Keratinocyte (primary cell): ENCODE measurements around the gene CDK14. TPM values are rescaled to one million over a fixed set of nuclear protein-coding genes. Genes with fewer than 3 reads are reported as not detected.

Experiments used
- DNase-seq: peaks from one replicate; pipeline ENCODE4 v3.0.0-alpha.2; 2011; ENCODE audit warnings: low read depth, missing footprints, low spot score
- FAIRE-seq: peaks from 2 replicates; lab custom pipeline; 2011; peaks lifted over from hg19 to GRCh38; lab: Jason Lieb, UNC
- H2AFZ ChIP-seq: 2 replicates; pipeline ENCODE4 v1.6.0; 2012; ENCODE audit warnings: low read length, control low read depth, inconsistent platforms; ENCODE audit not compliant: control insufficient read depth
- H3K27ac ChIP-seq: 2 replicates; pipeline ENCODE4 v1.5.1; 2011; ENCODE audit warnings: low read length; ENCODE audit not compliant: control insufficient read depth, insufficient read depth
- H3K27me3 ChIP-seq: 3 replicates; pipeline ENCODE4 v1.6.0; 2011; ENCODE audit warnings: low read length; ENCODE audit not compliant: control insufficient read depth, insufficient read depth; ENCODE audit errors: extremely low read depth
- H3K36me3 ChIP-seq, 2 experiments: 2 replicates in 1 of 2; 3 replicates in 1 of 2; pipeline ENCODE4 v1.5.1; 2011; ENCODE audit warnings: low read length in 2 of 2, mild to moderate bottlenecking in 1 of 2; ENCODE audit not compliant: control insufficient read depth in 2 of 2, insufficient read depth in 2 of 2; ENCODE audit errors: extremely low read depth in 1 of 2
- H3K4me1 ChIP-seq: 3 replicates; pipeline ENCODE4 v1.5.1; 2011; ENCODE audit warnings: low read length; ENCODE audit not compliant: control insufficient read depth, insufficient read depth; ENCODE audit errors: extremely low read depth
- H3K4me2 ChIP-seq: 3 replicates; pipeline ENCODE4 v1.6.0; 2011; ENCODE audit warnings: low read depth, low read length; ENCODE audit not compliant: control insufficient read depth, insufficient read depth; ENCODE audit errors: extremely low read depth
- H3K4me3 ChIP-seq, 3 experiments: fragments of 200-600 bp in 1 of 3; sonication (generic) in 1 of 3; 2 replicates in 2 of 3; 3 replicates in 1 of 3; pipeline ENCODE4 v1.5.1; 2011 to 2016; ENCODE audit warnings: low read length in 3 of 3, mild to moderate bottlenecking in 3 of 3, control low read depth in 2 of 3, inconsistent platforms in 1 of 3, low read depth in 1 of 3, mixed read lengths in 1 of 3, mixed run types in 1 of 3, moderate library complexity in 1 of 3; ENCODE audit not compliant: control insufficient read depth in 2 of 3, insufficient read depth in 2 of 3; ENCODE audit errors: extremely low read depth in 1 of 3
- H3K79me2 ChIP-seq: 2 replicates; pipeline ENCODE4 v1.6.0; 2012; ENCODE audit warnings: low read length; ENCODE audit not compliant: control insufficient read depth, insufficient read depth
- H3K9ac ChIP-seq: 3 replicates; pipeline ENCODE4 v1.6.0; 2011; ENCODE audit warnings: low read length; ENCODE audit not compliant: control insufficient read depth, insufficient read depth; ENCODE audit errors: extremely low read depth
- H3K9me1 ChIP-seq: 3 replicates; pipeline ENCODE4 v1.6.0; 2011; ENCODE audit warnings: low read length; ENCODE audit not compliant: control insufficient read depth, insufficient read depth; ENCODE audit errors: extremely low read depth
- H3K9me3 ChIP-seq: 2 replicates; pipeline ENCODE4 v1.5.1; 2012; ENCODE audit warnings: low read depth, low read length; ENCODE audit not compliant: control insufficient read depth
- H4K20me1 ChIP-seq: 3 replicates; pipeline ENCODE4 v1.6.0; 2011; ENCODE audit warnings: low read length; ENCODE audit not compliant: control insufficient read depth, insufficient read depth; ENCODE audit errors: extremely low read depth
- EZH2 ChIP-seq: IDR thresholded peaks from one replicate; pipeline ENCODE4 v1.6.1; 2012; ENCODE audit warnings: inconsistent platforms, mild to moderate bottlenecking, low read length, moderate library complexity
- dilution Hi-C: fragments of 300-500 bp; cut with MboI; formaldehyde crosslinking; loops from one replicate; pipeline ENCODE4 v1.7.0; 2020; ENCODE audit warnings: low sequenced_read_pairs; ENCODE audit not compliant: extremely low pct_ligation_motif_present
- polyA plus RNA-seq, 5 experiments: library from polyadenylated mRNA; depleted of rRNA in 3 of 5; stranded (reverse) in 3 of 5; stranded (forward) in 1 of 5; unstranded in 1 of 5; fragments of >200 nt; gene quantifications; 1 replicate in 1 of 5; 2 replicates in 3 of 5; 3 replicates in 1 of 5; pipeline versions ENCODE4 v1.2.1 to v1.2.3, GENCODE V29; 2011 to 2012; ENCODE audit warnings: missing spikeins in 2 of 5, low read depth in 1 of 5, low replicate concordance in 1 of 5
- TF ChIP-seq, protein P1 (sequence below), 3 experiments: IDR thresholded peaks in 1 of 3; conservative IDR thresholded peaks in 1 of 3; optimal IDR thresholded peaks in 1 of 3; 2 replicates in 2 of 3; 3 replicates in 1 of 3; pipeline versions ENCODE3 to v1.5.1; 2011; ENCODE audit warnings: low read length in 3 of 3, mild to moderate bottlenecking in 3 of 3, moderate library complexity in 2 of 3, control low read depth in 1 of 3, inconsistent platforms in 1 of 3; ENCODE audit not compliant: insufficient read depth in 2 of 3; ENCODE audit errors: extremely low read depth in 1 of 3

CDK14 gene
- polyA plus RNA-seq, 1 donor (not counting 4 experiments of a cell fraction or from before 2014, with no cell fraction given), result 4.0 TPM

DNA sequence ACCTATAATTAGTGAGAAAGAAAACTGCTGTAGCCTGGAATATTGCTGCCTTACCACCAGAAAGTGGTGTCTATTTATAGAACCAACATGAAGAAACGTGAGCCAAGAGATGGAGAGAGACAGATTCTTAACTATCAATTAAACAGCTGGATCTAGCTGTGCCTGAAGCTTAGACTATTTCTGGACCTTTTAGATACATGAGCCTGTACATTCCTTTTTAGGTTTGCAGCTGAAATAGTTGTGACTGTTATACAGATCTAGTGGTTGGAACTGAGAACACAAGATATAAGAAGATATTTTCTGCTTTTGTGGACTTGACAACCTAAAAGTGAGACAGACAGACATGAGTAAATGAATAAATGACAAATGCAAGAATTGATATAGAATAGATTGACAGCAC, 73.4 kb downstream of the CDK14 start:
- H3K9me3 ChIP-seq, result no peaks in the 10 kb centered on the region
- dilution Hi-C loops, result no loop called here
- FAIRE-seq (no peak), DNase-seq (no peak)
- H3K4me2 ChIP-seq, result no peak overlapping the region
- H3K27me3 ChIP-seq, result no peaks in the 10 kb centered on the region
- no peaks in the 10 kb centered on the region for H4K20me1 ChIP-seq
- H3K9me1 ChIP-seq, result no peaks in the 10 kb centered on the region
- no peaks in the 10 kb centered on the region for H3K79me2 ChIP-seq
- H2AFZ ChIP-seq, result no peak overlapping the region
- H3K36me3 ChIP-seq, result no peaks in the 10 kb centered on the region
- no peak overlapping the region for H3K9ac ChIP-seq
- no peaks in the 10 kb centered on the region for H3K4me1 ChIP-seq
- no peak overlapping the region for H3K27ac ChIP-seq
- TF ChIP-seq EZH2, result no peak
- no peak overlapping the region for H3K4me3 ChIP-seq

DNA sequence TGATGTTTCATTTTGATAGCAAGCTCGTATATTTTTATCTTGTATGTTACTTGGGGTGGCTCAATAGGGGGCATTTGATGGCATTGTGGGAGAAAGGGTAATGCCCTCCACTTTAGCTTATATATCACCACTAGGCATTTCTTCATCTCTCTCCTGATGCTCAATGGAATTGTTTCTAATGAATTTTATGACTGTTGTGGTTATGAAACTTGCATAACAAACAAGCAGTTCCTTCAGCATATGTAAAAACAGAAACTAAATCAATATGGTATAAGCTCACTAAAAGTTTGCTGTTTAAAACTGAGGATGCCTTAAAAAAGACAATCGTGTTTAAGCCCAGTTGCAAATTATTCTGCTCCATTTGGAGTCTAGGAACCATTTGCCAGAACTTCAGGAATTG, 75.5 kb downstream of the CDK14 start:
- no peaks in the 10 kb centered on the region for H3K4me1 ChIP-seq
- H3K4me2 ChIP-seq, result no peak overlapping the region
- FAIRE-seq (no peak), DNase-seq (no peak)
- H4K20me1 ChIP-seq, result no peaks in the 10 kb centered on the region
- dilution Hi-C loops, result no loop called here
- no peaks in the 10 kb centered on the region for H3K9me3 ChIP-seq
- H3K27ac ChIP-seq, result no peak overlapping the region
- no peak overlapping the region for H3K4me3 ChIP-seq
- no peak overlapping the region for H3K9ac ChIP-seq
- H3K9me1 ChIP-seq, result no peaks in the 10 kb centered on the region
- no peak overlapping the region for H2AFZ ChIP-seq
- no peaks in the 10 kb centered on the region for H3K79me2 ChIP-seq
- H3K36me3 ChIP-seq, result no peaks in the 10 kb centered on the region
- no peaks in the 10 kb centered on the region for H3K27me3 ChIP-seq
- TF ChIP-seq EZH2, result no peak
- TF ChIP-seq, protein P1, sequence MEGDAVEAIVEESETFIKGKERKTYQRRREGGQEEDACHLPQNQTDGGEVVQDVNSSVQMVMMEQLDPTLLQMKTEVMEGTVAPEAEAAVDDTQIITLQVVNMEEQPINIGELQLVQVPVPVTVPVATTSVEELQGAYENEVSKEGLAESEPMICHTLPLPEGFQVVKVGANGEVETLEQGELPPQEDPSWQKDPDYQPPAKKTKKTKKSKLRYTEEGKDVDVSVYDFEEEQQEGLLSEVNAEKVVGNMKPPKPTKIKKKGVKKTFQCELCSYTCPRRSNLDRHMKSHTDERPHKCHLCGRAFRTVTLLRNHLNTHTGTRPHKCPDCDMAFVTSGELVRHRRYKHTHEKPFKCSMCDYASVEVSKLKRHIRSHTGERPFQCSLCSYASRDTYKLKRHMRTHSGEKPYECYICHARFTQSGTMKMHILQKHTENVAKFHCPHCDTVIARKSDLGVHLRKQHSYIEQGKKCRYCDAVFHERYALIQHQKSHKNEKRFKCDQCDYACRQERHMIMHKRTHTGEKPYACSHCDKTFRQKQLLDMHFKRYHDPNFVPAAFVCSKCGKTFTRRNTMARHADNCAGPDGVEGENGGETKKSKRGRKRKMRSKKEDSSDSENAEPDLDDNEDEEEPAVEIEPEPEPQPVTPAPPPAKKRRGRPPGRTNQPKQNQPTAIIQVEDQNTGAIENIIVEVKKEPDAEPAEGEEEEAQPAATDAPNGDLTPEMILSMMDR (optimal IDR thresholded peaks at IDR 0.05 in 1 of 3, IDR thresholded peaks at IDR 0.05 in 1 of 3, conservative IDR thresholded peaks at IDR 0.05 in 1 of 3; ENCODE audit: extremely low read depth in 1 of 3, insufficient read depth in 2 of 3, low read length in 3 of 3), result no peak

DNA sequence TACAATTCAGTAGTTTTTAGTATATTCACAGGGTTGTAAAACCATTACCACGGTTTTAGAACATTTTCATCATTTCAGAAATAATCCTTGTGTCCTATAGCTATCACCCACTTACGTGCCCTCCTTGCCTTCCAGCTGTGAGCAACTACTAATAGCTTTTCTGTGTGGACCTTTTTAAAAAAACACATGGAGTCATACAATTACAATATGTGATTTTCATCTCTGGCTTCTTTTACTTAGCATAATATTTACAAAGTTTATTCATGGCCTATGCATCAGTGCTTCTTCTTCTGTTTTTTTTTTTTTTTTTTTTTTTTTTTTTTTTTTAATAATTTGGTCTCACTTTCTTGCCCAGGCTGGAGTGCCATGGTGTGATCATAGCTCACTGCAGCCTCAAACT, 76.1 kb downstream of the CDK14 start:
- DNase-seq (no peak), FAIRE-seq (no peak)
- H3K4me2 ChIP-seq, result no peak overlapping the region
- no peaks in the 10 kb centered on the region for H3K9me1 ChIP-seq
- no peaks in the 10 kb centered on the region for H3K27me3 ChIP-seq
- no peaks in the 10 kb centered on the region for H3K4me1 ChIP-seq
- H3K9ac ChIP-seq, result no peak overlapping the region
- H4K20me1 ChIP-seq, result no peaks in the 10 kb centered on the region
- dilution Hi-C loops, result no loop called here
- no peaks in the 10 kb centered on the region for H3K9me3 ChIP-seq
- no peak overlapping the region for H3K4me3 ChIP-seq
- H3K79me2 ChIP-seq, result no peaks in the 10 kb centered on the region
- TF ChIP-seq, protein P1 (optimal IDR thresholded peaks at IDR 0.05 in 1 of 3, IDR thresholded peaks at IDR 0.05 in 1 of 3, conservative IDR thresholded peaks at IDR 0.05 in 1 of 3; ENCODE audit: extremely low read depth in 1 of 3, insufficient read depth in 2 of 3, low read length in 3 of 3), result no peak
- no peak for TF ChIP-seq EZH2
- H3K27ac ChIP-seq, result no peak overlapping the region
- H3K36me3 ChIP-seq, result no peaks in the 10 kb centered on the region
- no peak overlapping the region for H2AFZ ChIP-seq
